ENCODE results near the gene KRTAP10-9. TPM values are rescaled to one million over a fixed set of nuclear protein-coding genes. Genes with fewer than 3 reads are reported as not detected.

The KRTAP10-9 gene
- total RNA-seq, 1 donor from 2014 or later, result not detected

- no peak overlapping the region for H3K27ac Mint-ChIP-seq (ENCODE audit: unreplicated experiment)
- peaks cover 3% of the 10 kb centered on the region for H3K4me1 Mint-ChIP-seq (ENCODE audit: unreplicated experiment)
- no peak for TF ChIP-seq CTCF (IDR thresholded peaks at IDR 0.05; ENCODE audit: unreplicated experiment)
- no peak for DNase-seq (ENCODE audit: low spot score)
- H3K4me3 Mint-ChIP-seq (ENCODE audit: unreplicated experiment), result no peak overlapping the region
- no peaks in the 10 kb centered on the region for H3K9me3 Mint-ChIP-seq (ENCODE audit: unreplicated experiment)
- H3K27me3 Mint-ChIP-seq (ENCODE audit: unreplicated experiment), result peaks cover 9% of the 10 kb centered on the region
- H3K36me3 Mint-ChIP-seq (ENCODE audit: low read depth, unreplicated experiment), result no peaks in the 10 kb centered on the region
Observed at GRCh38 chr21:44601596-44602462, 25.1 kb upstream of the KRTAP10-9 start.

- H3K4me1 Mint-ChIP-seq (ENCODE audit: unreplicated experiment), result peaks cover 3% of the 10 kb centered on the region
- H3K9me3 Mint-ChIP-seq (ENCODE audit: unreplicated experiment), result no peaks in the 10 kb centered on the region
- no peak for TF ChIP-seq CTCF (IDR thresholded peaks at IDR 0.05; ENCODE audit: unreplicated experiment)
- DNase-seq (ENCODE audit: low spot score), result no peak
- H3K27ac Mint-ChIP-seq (ENCODE audit: unreplicated experiment), result no peak overlapping the region
- H3K27me3 Mint-ChIP-seq (ENCODE audit: unreplicated experiment), result peaks cover 9% of the 10 kb centered on the region
- no peaks in the 10 kb centered on the region for H3K36me3 Mint-ChIP-seq (ENCODE audit: low read depth, unreplicated experiment)
- no peak overlapping the region for H3K4me3 Mint-ChIP-seq (ENCODE audit: unreplicated experiment)
Observed at GRCh38 chr21:44602463-44602850, 24.4 kb upstream of the KRTAP10-9 start.

GRCh38 chr21:44603109-44603875 is 23.6 kb upstream of the KRTAP10-9 start:
- Mint-ChIP-seq H3K27ac (ENCODE audit: unreplicated experiment) (no peak overlapping the region), H3K36me3 (ENCODE audit: low read depth, unreplicated experiment) (no peaks in the 10 kb centered on the region), H3K9me3 (ENCODE audit: unreplicated experiment) (no peaks in the 10 kb centered on the region), H3K4me3 (ENCODE audit: unreplicated experiment) (no peak overlapping the region), H3K27me3 (ENCODE audit: unreplicated experiment) (peaks cover 9% of the 10 kb centered on the region), H3K4me1 (ENCODE audit: unreplicated experiment) (no peaks in the 10 kb centered on the region)
- no peak for TF ChIP-seq CTCF (IDR thresholded peaks at IDR 0.05; ENCODE audit: unreplicated experiment)
- DNase-seq (ENCODE audit: low spot score), result no peak

- Mint-ChIP-seq H3K27me3 (ENCODE audit: unreplicated experiment) (peaks cover 9% of the 10 kb centered on the region), H3K9me3 (ENCODE audit: unreplicated experiment) (no peaks in the 10 kb centered on the region), H3K4me1 (ENCODE audit: unreplicated experiment) (no peaks in the 10 kb centered on the region), H3K36me3 (ENCODE audit: low read depth, unreplicated experiment) (no peaks in the 10 kb centered on the region), H3K4me3 (ENCODE audit: unreplicated experiment) (no peak overlapping the region), H3K27ac (ENCODE audit: unreplicated experiment) (no peak overlapping the region)
- no peak for TF ChIP-seq CTCF (IDR thresholded peaks at IDR 0.05; ENCODE audit: unreplicated experiment)
- DNase-seq (ENCODE audit: low spot score), result no peak
Observed at GRCh38 chr21:44603911-44604310, 23.0 kb upstream of the KRTAP10-9 start.

GRCh38 chr21:44606495-44606894 is 20.4 kb upstream of the KRTAP10-9 start:
- Mint-ChIP-seq H3K27ac (ENCODE audit: unreplicated experiment) (no peak overlapping the region), H3K4me1 (ENCODE audit: unreplicated experiment) (no peaks in the 10 kb centered on the region), H3K36me3 (ENCODE audit: low read depth, unreplicated experiment) (peaks cover 5% of the 10 kb centered on the region), H3K4me3 (ENCODE audit: unreplicated experiment) (no peak overlapping the region), H3K9me3 (ENCODE audit: unreplicated experiment) (peaks cover 6% of the 10 kb centered on the region), H3K27me3 (ENCODE audit: unreplicated experiment) (peaks cover 6% of the 10 kb centered on the region)
- DNase-seq (ENCODE audit: low spot score), result no peak
- TF ChIP-seq CTCF (IDR thresholded peaks at IDR 0.05; ENCODE audit: unreplicated experiment), result no peak
